ENCODE results near the gene DNAH10.

DNAH10 gene

GRCh38 chr12:123877968-123878367 is 115.9 kb downstream of the DNAH10 start:
- H3K9ac ChIP-seq (ENCODE audit: low read depth, low read length) = no peak overlapping the region
- no peak overlapping the region for H3K27ac ChIP-seq (ENCODE audit: low read length)
- no peak overlapping the region for H3K4me3 ChIP-seq (ENCODE audit: low read length)
- H3K27me3 ChIP-seq (ENCODE audit: insufficient read depth, low read length) = peaks cover 13% of the 10 kb centered on the region; the same call in 1 of the 2 replicates
- no peaks in the 10 kb centered on the region for H3K9me3 ChIP-seq (ENCODE audit: insufficient read depth, low read depth, low read length)
- H3K4me1 ChIP-seq (ENCODE audit: insufficient read depth, low read length) = no peaks in the 10 kb centered on the region
- H3K36me3 ChIP-seq (ENCODE audit: insufficient read depth, low read depth, low read length) = no peaks in the 10 kb centered on the region

- H3K4me1 ChIP-seq (ENCODE audit: insufficient read depth, low read length) = no peaks in the 10 kb centered on the region
- H3K4me3 ChIP-seq (ENCODE audit: low read length) = no peak overlapping the region
- H3K9ac ChIP-seq (ENCODE audit: low read depth, low read length) = no peak overlapping the region
- H3K9me3 ChIP-seq (ENCODE audit: insufficient read depth, low read depth, low read length) = no peaks in the 10 kb centered on the region
- no peak overlapping the region for H3K27ac ChIP-seq (ENCODE audit: low read length)
- peaks cover 5% of the 10 kb centered on the region; the same call in 1 of the 2 replicates for H3K27me3 ChIP-seq (ENCODE audit: insufficient read depth, low read length)
- H3K36me3 ChIP-seq (ENCODE audit: insufficient read depth, low read depth, low read length) = no peaks in the 10 kb centered on the region
Observed at GRCh38 chr12:123879101-123879500, 117.0 kb downstream of the DNAH10 start.

GRCh38 chr12:123879691-123880090 is 117.6 kb downstream of the DNAH10 start:
- H3K27ac ChIP-seq (ENCODE audit: low read length) = no peak overlapping the region
- H3K9ac ChIP-seq (ENCODE audit: low read depth, low read length) = no peak overlapping the region
- H3K4me3 ChIP-seq (ENCODE audit: low read length) = no peak overlapping the region
- H3K9me3 ChIP-seq (ENCODE audit: insufficient read depth, low read depth, low read length) = no peaks in the 10 kb centered on the region
- H3K27me3 ChIP-seq (ENCODE audit: insufficient read depth, low read length) = peaks cover 5% of the 10 kb centered on the region; the same call in 1 of the 2 replicates
- H3K4me1 ChIP-seq (ENCODE audit: insufficient read depth, low read length) = no peaks in the 10 kb centered on the region
- no peaks in the 10 kb centered on the region for H3K36me3 ChIP-seq (ENCODE audit: insufficient read depth, low read depth, low read length)

GRCh38 chr12:123882161-123882705 is 120.1 kb downstream of the DNAH10 start:
- peaks cover 5% of the 10 kb centered on the region; the same call in 1 of the 2 replicates for H3K27me3 ChIP-seq (ENCODE audit: insufficient read depth, low read length)

GRCh38 chr12:123886258-123886657 is 124.2 kb downstream of the DNAH10 start:
- Histone ChIP-seq H3K4me3 (ENCODE audit: low read length) (no peak overlapping the region), H3K9me3 (ENCODE audit: insufficient read depth, low read depth, low read length) (no peaks in the 10 kb centered on the region)

More at GRCh38 chr12:123882161-123882705, 120.1 kb downstream of the DNAH10 start:
- Histone ChIP-seq H3K4me3 (ENCODE audit: low read length) (no peak overlapping the region), H3K9ac (ENCODE audit: low read depth, low read length) (no peak overlapping the region), H3K27ac (ENCODE audit: low read length) (no peak overlapping the region), H3K36me3 (ENCODE audit: insufficient read depth, low read depth, low read length) (no peaks in the 10 kb centered on the region), H3K9me3 (ENCODE audit: insufficient read depth, low read depth, low read length) (no peaks in the 10 kb centered on the region), H3K4me1 (ENCODE audit: insufficient read depth, low read length) (no peaks in the 10 kb centered on the region)

GRCh38 chr12:123886931-123887582 is 125.0 kb downstream of the DNAH10 start:
- Histone ChIP-seq H3K36me3 (ENCODE audit: insufficient read depth, low read depth, low read length) (no peaks in the 10 kb centered on the region), H3K4me3 (ENCODE audit: low read length) (no peak overlapping the region), H3K9me3 (ENCODE audit: insufficient read depth, low read depth, low read length) (no peaks in the 10 kb centered on the region), H3K27ac (ENCODE audit: low read length) (no peak overlapping the region), H3K27me3 (ENCODE audit: insufficient read depth, low read length) (no peaks in the 10 kb centered on the region), H3K4me1 (ENCODE audit: insufficient read depth, low read length) (no peaks in the 10 kb centered on the region), H3K9ac (ENCODE audit: low read depth, low read length) (no peak overlapping the region)

More at GRCh38 chr12:123886258-123886657, 124.2 kb downstream of the DNAH10 start:
- no peaks in the 10 kb centered on the region for H3K4me1 ChIP-seq (ENCODE audit: insufficient read depth, low read length)
- H3K27me3 ChIP-seq (ENCODE audit: insufficient read depth, low read length) = no peaks in the 10 kb centered on the region
- H3K27ac ChIP-seq (ENCODE audit: low read length) = no peak overlapping the region
- no peak overlapping the region for H3K9ac ChIP-seq (ENCODE audit: low read depth, low read length)
- no peaks in the 10 kb centered on the region for H3K36me3 ChIP-seq (ENCODE audit: insufficient read depth, low read depth, low read length)

GRCh38 chr12:123888989-123889388 is 126.9 kb downstream of the DNAH10 start:
- H3K27me3 ChIP-seq (ENCODE audit: insufficient read depth, low read length) = no peaks in the 10 kb centered on the region
- H3K9ac ChIP-seq (ENCODE audit: low read depth, low read length) = no peak overlapping the region
- no peak overlapping the region for H3K27ac ChIP-seq (ENCODE audit: low read length)
- H3K36me3 ChIP-seq (ENCODE audit: insufficient read depth, low read depth, low read length) = no peaks in the 10 kb centered on the region
- H3K9me3 ChIP-seq (ENCODE audit: insufficient read depth, low read depth, low read length) = no peaks in the 10 kb centered on the region
- no peak overlapping the region for H3K4me3 ChIP-seq (ENCODE audit: low read length)
- no peaks in the 10 kb centered on the region for H3K4me1 ChIP-seq (ENCODE audit: insufficient read depth, low read length)

- Histone ChIP-seq H3K36me3 (ENCODE audit: insufficient read depth, low read depth, low read length) (no peaks in the 10 kb centered on the region), H3K27ac (ENCODE audit: low read length) (no peak overlapping the region), H3K4me1 (ENCODE audit: insufficient read depth, low read length) (no peaks in the 10 kb centered on the region), H3K27me3 (ENCODE audit: insufficient read depth, low read length) (no peaks in the 10 kb centered on the region), H3K9me3 (ENCODE audit: insufficient read depth, low read depth, low read length) (no peaks in the 10 kb centered on the region), H3K9ac (ENCODE audit: low read depth, low read length) (no peak overlapping the region), H3K4me3 (ENCODE audit: low read length) (no peak overlapping the region)
Observed at GRCh38 chr12:123889848-123890535, 127.9 kb downstream of the DNAH10 start.

- Histone ChIP-seq H3K4me1 (ENCODE audit: insufficient read depth, low read length) (no peaks in the 10 kb centered on the region), H3K9me3 (ENCODE audit: insufficient read depth, low read depth, low read length) (no peaks in the 10 kb centered on the region), H3K27me3 (ENCODE audit: insufficient read depth, low read length) (no peaks in the 10 kb centered on the region), H3K4me3 (ENCODE audit: low read length) (no peak overlapping the region), H3K36me3 (ENCODE audit: insufficient read depth, low read depth, low read length) (no peaks in the 10 kb centered on the region), H3K9ac (ENCODE audit: low read depth, low read length) (no peak overlapping the region), H3K27ac (ENCODE audit: low read length) (no peak overlapping the region)
Observed at GRCh38 chr12:123890536-123890902, 128.4 kb downstream of the DNAH10 start.

- Histone ChIP-seq H3K4me1 (ENCODE audit: insufficient read depth, low read length) (no peaks in the 10 kb centered on the region), H3K9ac (ENCODE audit: low read depth, low read length) (no peak overlapping the region), H3K9me3 (ENCODE audit: insufficient read depth, low read depth, low read length) (no peaks in the 10 kb centered on the region), H3K27ac (ENCODE audit: low read length) (no peak overlapping the region), H3K36me3 (ENCODE audit: insufficient read depth, low read depth, low read length) (no peaks in the 10 kb centered on the region), H3K27me3 (ENCODE audit: insufficient read depth, low read length) (no peaks in the 10 kb centered on the region), H3K4me3 (ENCODE audit: low read length) (no peak overlapping the region)
Observed at GRCh38 chr12:123891011-123891410, 128.9 kb downstream of the DNAH10 start.

GRCh38 chr12:123891516-123892179 is 129.5 kb downstream of the DNAH10 start:
- Histone ChIP-seq H3K36me3 (ENCODE audit: insufficient read depth, low read depth, low read length) (no peaks in the 10 kb centered on the region), H3K9ac (ENCODE audit: low read depth, low read length) (no peak overlapping the region), H3K4me3 (ENCODE audit: low read length) (no peak overlapping the region), H3K9me3 (ENCODE audit: insufficient read depth, low read depth, low read length) (no peaks in the 10 kb centered on the region), H3K27me3 (ENCODE audit: insufficient read depth, low read length) (no peaks in the 10 kb centered on the region), H3K27ac (ENCODE audit: low read length) (no peak overlapping the region), H3K4me1 (ENCODE audit: insufficient read depth, low read length) (no peaks in the 10 kb centered on the region)
